Dermis blood vessel endothelial cell (primary cell): ENCODE measurements around the gene GDF15. TPM values are rescaled to one million over a fixed set of nuclear protein-coding genes. Genes with fewer than 3 reads are reported as not detected.

Experiments
- DNase-seq: peaks from one replicate; pipeline ENCODE4 v3.0.0; 2010
- total RNA-seq: library from RNA; depleted of rRNA; stranded (reverse); fragments of >200 nt; gene quantifications from 2 replicates; pipeline ENCODE4 v1.2.3, GENCODE V29; 2014

GDF15 gene
- total RNA-seq, 1 donor from 2014 or later = 152 TPM

DNA sequence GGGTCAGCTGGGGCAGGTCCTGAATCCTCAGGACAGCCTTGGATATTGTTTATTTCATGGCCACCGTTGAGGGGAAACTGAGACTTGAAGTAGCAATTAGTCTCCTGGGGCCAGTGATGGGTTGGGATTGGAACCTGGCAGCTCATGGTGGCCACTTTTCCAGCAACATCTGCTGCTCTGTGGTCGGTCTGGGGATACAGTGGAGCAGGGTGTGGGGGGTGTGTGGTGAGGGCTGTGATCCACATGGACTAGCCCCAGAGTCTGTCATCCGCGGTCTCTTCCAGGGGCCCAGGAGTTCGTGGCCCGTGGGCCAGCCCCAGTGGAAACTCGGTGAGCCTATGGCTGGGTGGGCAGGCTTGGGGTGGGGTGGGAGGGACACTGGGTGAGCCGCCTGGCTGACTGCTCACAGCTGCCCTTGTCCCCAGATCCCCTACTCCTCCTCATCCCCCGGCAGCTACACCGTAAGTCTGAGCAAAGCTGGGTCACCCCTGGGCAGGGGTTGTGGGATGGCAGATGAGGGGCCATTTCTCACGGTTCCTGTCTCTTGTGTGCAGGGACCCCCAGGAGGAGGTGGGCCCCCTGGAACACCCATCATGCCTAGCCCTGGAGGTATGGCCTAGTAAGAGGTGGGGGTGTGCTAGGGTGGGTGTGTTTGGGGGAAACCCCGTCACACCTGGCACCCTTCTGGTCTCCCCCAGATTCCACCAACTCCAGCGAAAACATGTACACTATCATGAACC is 46.5 kb downstream of the GDF15 start:
- no peak for DNase-seq

DNA sequence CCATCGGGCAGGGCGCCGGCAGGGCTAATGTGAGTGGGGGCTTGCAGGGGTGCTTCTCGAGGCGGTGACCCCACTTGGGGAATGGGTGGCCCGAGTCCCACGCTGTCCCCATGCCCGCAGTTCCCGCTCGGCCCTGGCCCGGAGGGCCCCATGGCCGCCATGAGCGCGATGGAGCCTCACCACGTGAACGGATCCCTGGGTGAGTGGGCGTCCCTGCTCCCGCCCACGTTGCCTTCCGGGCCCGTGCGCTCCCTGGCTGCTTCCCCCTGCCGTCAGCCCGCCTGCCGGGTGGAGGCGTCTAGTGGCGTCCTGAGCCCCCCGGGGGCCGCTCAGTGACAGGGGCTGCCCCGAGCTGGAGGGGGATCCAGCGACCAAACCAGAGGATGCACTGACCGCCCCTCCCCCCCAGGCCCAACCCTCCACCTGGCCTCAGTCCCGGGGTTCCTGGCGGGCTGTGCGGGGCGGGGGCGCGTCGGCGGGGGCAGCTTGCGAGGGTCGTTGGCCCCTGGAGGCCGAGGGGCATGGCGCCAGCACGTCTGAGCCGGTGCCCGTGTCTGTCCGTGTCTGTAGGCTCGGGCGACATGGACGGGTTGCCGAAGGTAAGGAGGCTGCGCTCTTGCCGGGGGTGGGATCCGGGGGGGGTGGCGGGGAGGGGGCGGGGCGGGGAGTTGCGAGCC is 47.2 kb downstream of the GDF15 start:
- DNase-seq = peak; percentile 52

DNA sequence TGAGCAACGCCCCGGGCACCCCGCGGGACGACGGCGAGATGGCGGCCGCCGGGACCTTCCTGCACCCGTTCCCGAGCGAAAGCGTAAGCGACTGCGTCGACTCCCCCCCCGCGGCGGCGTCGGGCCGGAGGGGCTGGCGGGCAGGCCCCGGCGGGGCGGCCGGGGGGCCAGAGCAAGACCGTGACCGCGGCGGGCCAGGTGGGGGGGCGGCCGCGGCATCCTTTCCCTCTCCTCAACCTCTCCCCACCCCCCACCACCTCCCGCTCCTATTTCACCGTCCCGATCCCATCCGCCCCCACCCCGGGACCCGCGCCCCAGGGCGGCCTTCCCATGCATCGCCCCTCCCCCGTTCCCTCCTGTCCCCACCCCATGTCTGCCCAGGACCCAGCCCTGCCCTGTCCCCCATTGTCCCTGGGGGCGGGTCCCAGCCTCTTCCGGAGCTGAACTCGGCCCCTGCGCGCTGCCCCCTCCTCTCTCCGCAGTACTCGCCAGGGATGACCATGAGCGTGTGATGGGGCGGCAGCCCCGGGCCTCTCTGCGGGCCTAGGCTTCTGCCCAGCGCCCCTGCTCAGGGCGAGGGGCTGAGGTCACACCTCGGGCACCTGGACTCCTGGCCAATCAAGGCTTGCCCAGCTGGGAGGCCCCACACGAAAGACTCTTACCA is 47.9 kb downstream of the GDF15 start:
- DNase-seq = no peak

GRCh38 chr19:18434411-18435175 is 48.6 kb downstream of the GDF15 start:
- no peak for DNase-seq

GRCh38 chr19:18435178-18435841 is 49.4 kb downstream of the GDF15 start:
- DNase-seq = no peak

GRCh38 chr19:18435842-18436670 is 50.1 kb downstream of the GDF15 start:
- no peak for DNase-seq

DNA sequence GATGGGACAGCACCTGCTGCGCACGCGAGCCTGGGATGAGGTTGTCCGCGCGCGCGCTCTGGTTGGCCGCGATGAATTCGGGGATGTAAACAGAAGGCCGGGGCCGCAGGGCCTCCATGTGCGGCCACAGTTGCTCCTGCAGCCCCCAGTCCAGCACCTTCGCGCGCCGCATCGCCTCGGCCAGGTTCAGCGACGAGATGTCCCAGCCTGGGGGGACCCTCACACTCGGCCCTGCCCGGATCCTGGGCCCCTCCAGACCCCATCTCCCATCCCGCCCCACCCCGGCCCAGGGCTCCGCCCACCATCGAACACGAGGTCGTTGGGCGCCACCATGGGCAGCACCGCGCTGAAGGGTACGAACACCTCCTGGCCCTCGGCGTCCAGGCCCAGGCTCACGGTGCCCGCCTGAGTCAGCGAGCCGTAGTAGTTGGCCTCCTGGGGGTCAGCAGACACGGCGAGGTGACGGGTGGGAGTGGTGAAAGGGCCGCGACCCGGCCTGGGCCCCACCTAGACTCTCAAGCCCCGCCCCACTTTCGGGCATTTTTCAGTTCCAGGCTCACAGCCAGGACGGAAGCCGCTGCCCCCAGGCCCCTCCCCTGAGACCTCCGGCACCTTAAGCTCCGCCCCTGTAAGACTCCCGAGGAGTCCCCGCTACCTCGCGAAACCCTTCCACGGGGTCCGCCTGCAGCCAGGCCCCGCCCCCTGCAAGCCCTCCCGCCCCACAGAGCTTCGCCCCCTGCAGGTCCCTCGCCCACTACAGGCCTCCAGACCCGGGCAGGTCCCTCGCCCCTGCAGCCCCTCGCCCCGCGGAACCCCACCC is 50.9 kb downstream of the GDF15 start:
- peak; percentile 87 for DNase-seq

- DNase-seq = peak; percentile 59
These were observed 51.8 kb downstream of the GDF15 start, which contains the start of gene ISYNA1 for GRCh38 chr19:18437491-18438330. Gene ISYNA1, minus strand, starts transcription at chr19:18438133. Its CDS starts 154 bp downstream, at chr19:18437979.

GRCh38 chr19:18438331-18439024 is 52.5 kb downstream of the GDF15 start:
- no peak for DNase-seq

Other genes with a start within 250 kb of the GDF15 start
- gene PIK3R2, start 233.0 kb upstream of the GDF15 start, total RNA-seq = 4.8 and 9.7 TPM in 2 replicates
- gene IFI30, start 212.3 kb upstream of the GDF15 start, total RNA-seq = 8.0 and 8.5 TPM in 2 replicates
- gene MPV17L2, start 192.9 kb upstream of the GDF15 start, total RNA-seq = 15.3 and 19.3 TPM in 2 replicates
- gene RAB3A, start 182.1 kb upstream of the GDF15 start, total RNA-seq = 0.17 and 0.93 TPM in 2 replicates
- gene PDE4C, start 159.7 kb upstream of the GDF15 start, total RNA-seq = 0.28 and 0.51 TPM in 2 replicates
- under 0.01 and 0.17 TPM in 2 replicates for gene IQCN, start 111.7 kb upstream of the GDF15 start, total RNA-seq
- gene JUND, start 104.5 kb upstream of the GDF15 start, total RNA-seq = 122 and 173 TPM in 2 replicates
- gene LSM4, start 63.1 kb upstream of the GDF15 start, total RNA-seq = 88.5 and 185 TPM in 2 replicates
- 28.2 and 29.6 TPM in 2 replicates for gene PGPEP1, start 45.6 kb upstream of the GDF15 start, total RNA-seq
- not detected in 2 replicates for gene LRRC25, start 11.5 kb downstream of the GDF15 start, total RNA-seq
- gene SSBP4, start 33.2 kb downstream of the GDF15 start, total RNA-seq = 88.8 and 96.7 TPM in 2 replicates
- 35.4 and 69.7 TPM in 2 replicates for gene ISYNA1, start 52.0 kb downstream of the GDF15 start, total RNA-seq
- gene ELL, start 135.9 kb downstream of the GDF15 start, total RNA-seq = 12.3 and 14.8 TPM in 2 replicates
- 216 and 253 TPM in 2 replicates for gene FKBP8, start 157.4 kb downstream of the GDF15 start, total RNA-seq
- 58.0 and 91.2 TPM in 2 replicates for gene KXD1, start 171.7 kb downstream of the GDF15 start, total RNA-seq
- gene UBA52, start 185.7 kb downstream of the GDF15 start, total RNA-seq = 755 and 1,061 TPM in 2 replicates
- 75.5 and 91.2 TPM in 2 replicates for gene REX1BD, start 202.6 kb downstream of the GDF15 start, total RNA-seq
- not detected in 2 replicates for gene CRLF1, start 220.6 kb downstream of the GDF15 start, total RNA-seq
- gene TMEM59L, start 226.7 kb downstream of the GDF15 start, total RNA-seq = under 0.01 TPM in 1 of 2 replicates, not detected in the other